ENCODE results near the gene CSNK2B.

The CSNK2B gene

GRCh38 chr6:31717499-31718222 lies 51.8 kb downstream of the CSNK2B start:
- in situ Hi-C loops (cut with HindIII; ENCODE audit: low sequenced_read_pairs), result no loop called here
- no peak for DNase-seq (ENCODE audit: low read depth)
- no peak for TF ChIP-seq CTCF (IDR thresholded peaks at IDR 0.05; ENCODE audit: low read depth, low read length, missing control alignments)
- no peak overlapping the region for H3K4me3 ChIP-seq (ENCODE audit: low read depth, low read length)

- TF ChIP-seq CTCF (IDR thresholded peaks at IDR 0.05; ENCODE audit: low read depth, low read length, missing control alignments), result no peak
- no peak for DNase-seq (ENCODE audit: low read depth)
- H3K4me3 ChIP-seq (ENCODE audit: low read depth, low read length), result no peak overlapping the region
- in situ Hi-C loops (cut with HindIII; ENCODE audit: low sequenced_read_pairs), result no loop called here
These were observed 52.4 kb downstream of the CSNK2B start for GRCh38 chr6:31718265-31718664.

GRCh38 chr6:31719001-31719400 lies 53.1 kb downstream of the CSNK2B start:
- in situ Hi-C loops (cut with HindIII; ENCODE audit: low sequenced_read_pairs), result no loop called here

More at GRCh38 chr6:31719001-31719400, 53.1 kb downstream of the CSNK2B start:
- no peak for DNase-seq (ENCODE audit: low read depth)
- H3K4me3 ChIP-seq (ENCODE audit: low read depth, low read length), result no peak overlapping the region
- TF ChIP-seq CTCF (IDR thresholded peaks at IDR 0.05; ENCODE audit: low read depth, low read length, missing control alignments), result no peak
